ENCODE data around the gene SRSF3.
"Not testable (repeated sequence)": the region's sequence is repeated elsewhere in the genome, so short reads cannot be mapped to it uniquely, and the experiment has no call there.

SRSF3 gene

GRCh38 chr6:36605560-36606391 lies 11.6 kb downstream of the SRSF3 start:
- no peak for ATAC-seq

- ATAC-seq: not testable (repeated sequence)
Observed at GRCh38 chr6:36607305-36607682, 13.1 kb downstream of the SRSF3 start.

- ATAC-seq: no peak
Observed at GRCh38 chr6:36607683-36608386, 13.7 kb downstream of the SRSF3 start.

GRCh38 chr6:36608788-36609563 lies 14.8 kb downstream of the SRSF3 start:
- ATAC-seq: no peak

GRCh38 chr6:36609582-36609981 lies 15.4 kb downstream of the SRSF3 start:
- no peak for ATAC-seq

- ATAC-seq: no peak
Observed at GRCh38 chr6:36610041-36610955, 16.1 kb downstream of the SRSF3 start.

GRCh38 chr6:36610956-36611336 lies 16.8 kb downstream of the SRSF3 start:
- no peak for ATAC-seq

- not testable (repeated sequence) for ATAC-seq
Observed at GRCh38 chr6:36611679-36612078, 17.5 kb downstream of the SRSF3 start.

- ATAC-seq: no peak
Observed at GRCh38 chr6:36612101-36612625, 18.0 kb downstream of the SRSF3 start.

GRCh38 chr6:36613200-36613995 lies 19.2 kb downstream of the SRSF3 start:
- no peak for ATAC-seq

GRCh38 chr6:36615018-36615761 lies 21.0 kb downstream of the SRSF3 start:
- ATAC-seq: peak; percentile 71 to 79

GRCh38 chr6:36616893-36617521 lies 22.8 kb downstream of the SRSF3 start:
- ATAC-seq: no peak

GRCh38 chr6:36618366-36619355 lies 24.5 kb downstream of the SRSF3 start:
- ATAC-seq: no peak

- no peak for ATAC-seq
Observed at GRCh38 chr6:36621371-36621855, 27.3 kb downstream of the SRSF3 start.

- ATAC-seq: peak in 1 of 2 donors; percentile 18
Observed at GRCh38 chr6:36622901-36623546, 28.9 kb downstream of the SRSF3 start.

- peak; percentile 70 to 82 for ATAC-seq
Observed at GRCh38 chr6:36623547-36624459, 29.6 kb downstream of the SRSF3 start.
